K562 (cell line): ENCODE measurements around the gene VPS37D. TPM values are rescaled to one million over a fixed set of nuclear protein-coding genes. Genes with fewer than 3 reads are reported as not detected.

Source experiments
- ARID1B ChIP-seq: fragments of 450-650 bp; IDR thresholded peaks from 2 replicates; pipeline ENCODE4 v1.6.1; 2016; ENCODE audit warnings: antibody characterized with exemption, mild to moderate bottlenecking, inconsistent platforms
- BDP1 ChIP-seq: IDR thresholded peaks from 3 replicates; pipeline ENCODE4 v1.6.1; 2011; ENCODE audit not compliant: insufficient read length, insufficient read depth
- CBFA2T3 ChIP-seq: fragments of 450-650 bp; IDR thresholded peaks from 2 replicates; pipeline ENCODE4 v1.6.1; 2017
- CHCHD3 ChIP-seq: fragments of 250-450 bp; sonication (Bioruptor Pico); IDR thresholded peaks from 2 replicates; pipeline ENCODE4 v2.1.2; 2022; ENCODE audit warnings: mild to moderate bottlenecking
- CXXC5 ChIP-seq: fragments of 250-450 bp; sonication (Bioruptor Pico); IDR thresholded peaks from 2 replicates; pipeline ENCODE4 v1.8.0; 2022; ENCODE audit warnings: inconsistent platforms, mild to moderate bottlenecking, moderate library complexity
- HDAC3 ChIP-seq: fragments of 450-650 bp; IDR thresholded peaks from 2 replicates; pipeline ENCODE4 v1.6.1; 2018; ENCODE audit warnings: borderline replicate concordance, mild to moderate bottlenecking, moderate library complexity; ENCODE audit not compliant: partially characterized antibody
- MYNN ChIP-seq, 2 experiments: sonication (generic); formaldehyde crosslinking in 1 of 2; IDR thresholded peaks; 2 replicates each; pipeline versions ENCODE4 v1.5.0 to v1.6.1; 2016 to 2020; ENCODE audit warnings: antibody characterized with exemption in 1 of 2, missing genetic modification reagents in 1 of 2
- NCOA1 ChIP-seq: fragments of 450-650 bp; IDR thresholded peaks from 2 replicates; pipeline ENCODE4 v1.6.1; 2016; ENCODE audit warnings: low read depth
- NELFE ChIP-seq: IDR thresholded peaks from 2 replicates; pipeline ENCODE4 v1.6.1; 2011; ENCODE audit warnings: mild to moderate bottlenecking; ENCODE audit not compliant: insufficient read depth, insufficient read length
- NFE2L1 ChIP-seq: fragments of 450-650 bp; IDR thresholded peaks from 2 replicates; pipeline ENCODE4 v1.6.1; 2016; ENCODE audit warnings: missing genetic modification characterization, low read depth, mild to moderate bottlenecking, missing compliant biosample characterization, moderate library complexity, borderline replicate concordance
- OTX1 ChIP-seq: fragments of 450-650 bp; formaldehyde crosslinking; IDR thresholded peaks from 2 replicates; pipeline ENCODE4 v1.4.0; 2022; ENCODE audit warnings: mild to moderate bottlenecking
- PCBP1 ChIP-seq: fragments of 200-400 bp; formaldehyde crosslinking; IDR thresholded peaks from 2 replicates; pipeline ENCODE4 v1.6.1; 2018; ENCODE audit warnings: mild to moderate bottlenecking, low read depth, low read length; ENCODE audit not compliant: poor library complexity, severe bottlenecking
- PRPF4 ChIP-seq: fragments of 200-400 bp; formaldehyde crosslinking; IDR thresholded peaks from one replicate; pipeline ENCODE4 v1.6.1; 2017; ENCODE audit warnings: low read length, low read depth, mild to moderate bottlenecking; ENCODE audit not compliant: insufficient read depth, poor library complexity, severe bottlenecking
- SMAD2 ChIP-seq: fragments of 150-350 bp; IDR thresholded peaks from 2 replicates; pipeline ENCODE4 v1.6.1; 2014; ENCODE audit warnings: low read depth, mild to moderate bottlenecking, low read length
- ZNF780A ChIP-seq: fragments of 250-450 bp; sonication (Bioruptor Pico); IDR thresholded peaks from 2 replicates; pipeline ENCODE4 v1.5.0; 2021; ENCODE audit warnings: mild to moderate bottlenecking
- polyA plus RNA-seq, 8 experiments: library from polyadenylated mRNA; depleted of rRNA in 4 of 8; stranded (reverse) in 5 of 8; unstranded in 3 of 8; fragments of >200 nt; fragmentation: Nextera tagmentation in 2 of 8; fragmentation: Illumina TruSeq in 1 of 8; extraction: Ambion mirVana in 2 of 8; extraction: Trizol in 1 of 8; gene quantifications; 2 replicates each; pipeline versions ENCODE4 v1.2.1 to v1.2.3, GENCODE V29; 2011 to 2014; ENCODE audit warnings: inconsistent platforms in 1 of 8, missing spikeins in 1 of 8
- total RNA-seq, 7 experiments: library from RNA; depleted of rRNA in 6 of 7; stranded (reverse); fragments of >200 nt in 6 of 7; fragmentation: Illumina TruSeq in 2 of 7; extraction: Trizol in 2 of 7; gene quantifications; 2 replicates each; pipeline versions ENCODE4 v1.2.1 to v1.2.3, GENCODE V29; 2011 to 2021; ENCODE audit warnings: low replicate concordance in 1 of 7
- TF ChIP-seq, protein P1 (sequence below): sonication (generic); formaldehyde crosslinking; IDR thresholded peaks from 2 replicates; pipeline ENCODE4 v1.8.0; 2022; ENCODE audit warnings: missing genetic modification reagents, mild to moderate bottlenecking, borderline replicate concordance
- TF ChIP-seq, protein P2 (sequence below): fragments of 450-650 bp; formaldehyde crosslinking; IDR thresholded peaks from 2 replicates; pipeline ENCODE4 v1.4.0; 2022; ENCODE audit warnings: mild to moderate bottlenecking, moderate library complexity
- TF ChIP-seq, protein P3 (sequence below): fragments of 150-350 bp; IDR thresholded peaks from 2 replicates; pipeline ENCODE4 v1.6.1; 2014; ENCODE audit warnings: low read depth, mild to moderate bottlenecking, low read length, borderline replicate concordance
- TF ChIP-seq, protein P4 (sequence below): sonication (generic); formaldehyde crosslinking; IDR thresholded peaks from 2 replicates; pipeline ENCODE4 v1.8.0; 2022; ENCODE audit warnings: mild to moderate bottlenecking, low read depth, missing genetic modification reagents

VPS37D gene
- total and polyA plus RNA-seq, 9 of the 15 experiments (the other 6 are each of a cell fraction or from before 2014, with no cell fraction given), result 0.25 to 2.3 (median 1.0) TPM; not detected in 3

DNA sequence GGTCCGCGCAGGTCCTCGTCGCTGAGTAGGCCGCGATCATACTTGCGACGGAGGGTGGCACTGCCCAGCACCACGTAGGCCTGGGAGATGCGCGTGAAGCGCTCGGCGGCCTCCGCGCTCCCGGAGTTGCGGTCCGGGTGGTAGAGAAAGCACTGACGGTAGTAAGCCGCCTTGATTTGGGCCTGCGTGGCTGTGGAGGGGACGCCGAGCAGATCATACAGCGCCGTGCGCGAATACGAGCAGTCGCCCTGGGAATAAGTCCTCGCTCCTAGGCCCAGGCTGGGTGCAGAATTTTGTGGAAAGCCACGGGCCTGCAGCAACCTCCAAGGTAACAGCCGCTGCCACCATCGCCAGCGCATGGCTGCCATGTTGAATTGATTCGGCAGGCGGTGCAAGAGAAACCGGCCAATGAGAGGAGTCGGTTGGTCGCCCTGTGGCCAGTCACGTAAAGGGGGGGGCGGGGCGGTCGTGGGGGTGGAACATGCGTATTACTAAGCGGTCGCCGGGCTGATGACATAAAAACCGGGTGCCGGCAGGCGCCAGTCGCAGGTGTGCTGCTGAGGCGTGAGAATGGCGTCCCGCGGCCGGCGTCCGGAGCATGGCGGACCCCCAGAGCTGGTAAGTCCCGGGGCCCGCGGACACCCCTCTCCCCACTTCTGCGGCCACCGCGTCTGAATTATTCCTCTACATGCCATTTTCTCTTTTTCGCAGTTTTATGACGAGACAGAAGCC, 15.6 kb downstream of the VPS37D start, which contains the start of the genes BUD23 and DNAJC30 (continued):
- TF ChIP-seq ARID1B, result no peak
- no peak for TF ChIP-seq PCBP1
- TF ChIP-seq PRPF4, result no peak
- TF ChIP-seq, protein P1, sequence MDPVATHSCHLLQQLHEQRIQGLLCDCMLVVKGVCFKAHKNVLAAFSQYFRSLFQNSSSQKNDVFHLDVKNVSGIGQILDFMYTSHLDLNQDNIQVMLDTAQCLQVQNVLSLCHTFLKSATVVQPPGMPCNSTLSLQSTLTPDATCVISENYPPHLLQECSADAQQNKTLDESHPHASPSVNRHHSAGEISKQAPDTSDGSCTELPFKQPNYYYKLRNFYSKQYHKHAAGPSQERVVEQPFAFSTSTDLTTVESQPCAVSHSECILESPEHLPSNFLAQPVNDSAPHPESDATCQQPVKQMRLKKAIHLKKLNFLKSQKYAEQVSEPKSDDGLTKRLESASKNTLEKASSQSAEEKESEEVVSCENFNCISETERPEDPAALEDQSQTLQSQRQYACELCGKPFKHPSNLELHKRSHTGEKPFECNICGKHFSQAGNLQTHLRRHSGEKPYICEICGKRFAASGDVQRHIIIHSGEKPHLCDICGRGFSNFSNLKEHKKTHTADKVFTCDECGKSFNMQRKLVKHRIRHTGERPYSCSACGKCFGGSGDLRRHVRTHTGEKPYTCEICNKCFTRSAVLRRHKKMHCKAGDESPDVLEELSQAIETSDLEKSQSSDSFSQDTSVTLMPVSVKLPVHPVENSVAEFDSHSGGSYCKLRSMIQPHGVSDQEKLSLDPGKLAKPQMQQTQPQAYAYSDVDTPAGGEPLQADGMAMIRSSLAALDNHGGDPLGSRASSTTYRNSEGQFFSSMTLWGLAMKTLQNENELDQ (CRISPR knock-in tag), result no peak
- peak; percentile 79 for TF ChIP-seq NELFE
- TF ChIP-seq NCOA1, result no peak
- TF ChIP-seq, protein P2, sequence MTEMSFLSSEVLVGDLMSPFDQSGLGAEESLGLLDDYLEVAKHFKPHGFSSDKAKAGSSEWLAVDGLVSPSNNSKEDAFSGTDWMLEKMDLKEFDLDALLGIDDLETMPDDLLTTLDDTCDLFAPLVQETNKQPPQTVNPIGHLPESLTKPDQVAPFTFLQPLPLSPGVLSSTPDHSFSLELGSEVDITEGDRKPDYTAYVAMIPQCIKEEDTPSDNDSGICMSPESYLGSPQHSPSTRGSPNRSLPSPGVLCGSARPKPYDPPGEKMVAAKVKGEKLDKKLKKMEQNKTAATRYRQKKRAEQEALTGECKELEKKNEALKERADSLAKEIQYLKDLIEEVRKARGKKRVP, result 0 out of 2 replicates have a peak, but pooled peaks have one; percentile 3
- no peak for TF ChIP-seq BDP1
- TF ChIP-seq MYNN (IDR thresholded peaks at IDR 0.05), result no peak; the same call in 1 of the 2 replicates
- TF ChIP-seq MYNN (CRISPR knock-in tag; IDR thresholded peaks at IDR 0.05), result no peak
- TF ChIP-seq ZNF780A (CRISPR knock-in tag), result no peak
- TF ChIP-seq, protein P3, sequence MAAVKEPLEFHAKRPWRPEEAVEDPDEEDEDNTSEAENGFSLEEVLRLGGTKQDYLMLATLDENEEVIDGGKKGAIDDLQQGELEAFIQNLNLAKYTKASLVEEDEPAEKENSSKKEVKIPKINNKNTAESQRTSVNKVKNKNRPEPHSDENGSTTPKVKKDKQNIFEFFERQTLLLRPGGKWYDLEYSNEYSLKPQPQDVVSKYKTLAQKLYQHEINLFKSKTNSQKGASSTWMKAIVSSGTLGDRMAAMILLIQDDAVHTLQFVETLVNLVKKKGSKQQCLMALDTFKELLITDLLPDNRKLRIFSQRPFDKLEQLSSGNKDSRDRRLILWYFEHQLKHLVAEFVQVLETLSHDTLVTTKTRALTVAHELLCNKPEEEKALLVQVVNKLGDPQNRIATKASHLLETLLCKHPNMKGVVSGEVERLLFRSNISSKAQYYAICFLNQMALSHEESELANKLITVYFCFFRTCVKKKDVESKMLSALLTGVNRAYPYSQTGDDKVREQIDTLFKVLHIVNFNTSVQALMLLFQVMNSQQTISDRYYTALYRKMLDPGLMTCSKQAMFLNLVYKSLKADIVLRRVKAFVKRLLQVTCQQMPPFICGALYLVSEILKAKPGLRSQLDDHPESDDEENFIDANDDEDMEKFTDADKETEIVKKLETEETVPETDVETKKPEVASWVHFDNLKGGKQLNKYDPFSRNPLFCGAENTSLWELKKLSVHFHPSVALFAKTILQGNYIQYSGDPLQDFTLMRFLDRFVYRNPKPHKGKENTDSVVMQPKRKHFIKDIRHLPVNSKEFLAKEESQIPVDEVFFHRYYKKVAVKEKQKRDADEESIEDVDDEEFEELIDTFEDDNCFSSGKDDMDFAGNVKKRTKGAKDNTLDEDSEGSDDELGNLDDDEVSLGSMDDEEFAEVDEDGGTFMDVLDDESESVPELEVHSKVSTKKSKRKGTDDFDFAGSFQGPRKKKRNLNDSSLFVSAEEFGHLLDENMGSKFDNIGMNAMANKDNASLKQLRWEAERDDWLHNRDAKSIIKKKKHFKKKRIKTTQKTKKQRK, result no peak
- TF ChIP-seq HDAC3, result no peak
- no peak for TF ChIP-seq CBFA2T3
- no peak for TF ChIP-seq OTX1 (CRISPR knock-in tag)
- TF ChIP-seq CXXC5 (CRISPR knock-in tag), result peak; percentile 92
- no peak for TF ChIP-seq SMAD2
- TF ChIP-seq, protein P4, sequence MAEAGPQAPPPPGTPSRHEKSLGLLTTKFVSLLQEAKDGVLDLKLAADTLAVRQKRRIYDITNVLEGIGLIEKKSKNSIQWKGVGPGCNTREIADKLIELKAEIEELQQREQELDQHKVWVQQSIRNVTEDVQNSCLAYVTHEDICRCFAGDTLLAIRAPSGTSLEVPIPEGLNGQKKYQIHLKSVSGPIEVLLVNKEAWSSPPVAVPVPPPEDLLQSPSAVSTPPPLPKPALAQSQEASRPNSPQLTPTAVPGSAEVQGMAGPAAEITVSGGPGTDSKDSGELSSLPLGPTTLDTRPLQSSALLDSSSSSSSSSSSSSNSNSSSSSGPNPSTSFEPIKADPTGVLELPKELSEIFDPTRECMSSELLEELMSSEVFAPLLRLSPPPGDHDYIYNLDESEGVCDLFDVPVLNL (CRISPR knock-in tag), result no peak
- no peak for TF ChIP-seq CHCHD3 (CRISPR knock-in tag)
- no peak for TF ChIP-seq NFE2L1
